HFFc6 (cell line): ENCODE results near the gene SSR4. TPM values are rescaled to one million over a fixed set of nuclear protein-coding genes. Genes with fewer than 3 reads are reported as not detected.
"Not testable (repeated sequence)": the region's sequence is repeated elsewhere in the genome, so short reads cannot be mapped to it uniquely, and the experiment has no call there.

Experiments used
- DNase-seq: peaks from one replicate; pipeline ENCODE4 v3.0.0-alpha.2; 2018
- H3K27ac Mint-ChIP-seq: 2 replicates; pipeline ENCODE4 v1.8.0; 2020; ENCODE audit warnings: mild to moderate bottlenecking, mixed read lengths
- H3K27me3 Mint-ChIP-seq: 2 replicates; pipeline ENCODE4 v1.8.0; 2021; ENCODE audit warnings: mild to moderate bottlenecking, moderate library complexity, mixed read lengths; ENCODE audit not compliant: insufficient read depth
- H3K36me3 Mint-ChIP-seq: 2 replicates; pipeline ENCODE4 v1.8.0; 2021; ENCODE audit warnings: low read depth, mixed read lengths
- H3K4me1 Mint-ChIP-seq: 2 replicates; pipeline ENCODE4 v1.8.0; 2020; ENCODE audit warnings: low read depth, mixed read lengths
- H3K4me3 Mint-ChIP-seq: 2 replicates; pipeline ENCODE4 v1.8.0; 2020; ENCODE audit warnings: mild to moderate bottlenecking, moderate library complexity, mixed read lengths
- H3K9me3 Mint-ChIP-seq: 2 replicates; pipeline ENCODE4 v1.8.0; 2020; ENCODE audit warnings: mild to moderate bottlenecking, mixed read lengths
- total RNA-seq, 6 experiments: library from RNA; stranded (reverse); fragmentation: NEBNext Ultra II Directional; extraction: Animal tissue kit (Norgen Biotek cat#: 25700); gene quantifications; 2 replicates in 1 of 6; 3 replicates in 5 of 6; pipeline ENCODE4 v1.2.3, GENCODE V29; 2021
- TF ChIP-seq, protein P1 (sequence below): fragments of 200-600 bp; sonication (generic); IDR thresholded peaks from 2 replicates; pipeline ENCODE4 v1.5.0; 2021; ENCODE audit warnings: antibody characterized with exemption, mild to moderate bottlenecking

SSR4 gene
- total RNA-seq, 6 experiments from 2014 or later = 171 to 247 (median 182) TPM

DNA sequence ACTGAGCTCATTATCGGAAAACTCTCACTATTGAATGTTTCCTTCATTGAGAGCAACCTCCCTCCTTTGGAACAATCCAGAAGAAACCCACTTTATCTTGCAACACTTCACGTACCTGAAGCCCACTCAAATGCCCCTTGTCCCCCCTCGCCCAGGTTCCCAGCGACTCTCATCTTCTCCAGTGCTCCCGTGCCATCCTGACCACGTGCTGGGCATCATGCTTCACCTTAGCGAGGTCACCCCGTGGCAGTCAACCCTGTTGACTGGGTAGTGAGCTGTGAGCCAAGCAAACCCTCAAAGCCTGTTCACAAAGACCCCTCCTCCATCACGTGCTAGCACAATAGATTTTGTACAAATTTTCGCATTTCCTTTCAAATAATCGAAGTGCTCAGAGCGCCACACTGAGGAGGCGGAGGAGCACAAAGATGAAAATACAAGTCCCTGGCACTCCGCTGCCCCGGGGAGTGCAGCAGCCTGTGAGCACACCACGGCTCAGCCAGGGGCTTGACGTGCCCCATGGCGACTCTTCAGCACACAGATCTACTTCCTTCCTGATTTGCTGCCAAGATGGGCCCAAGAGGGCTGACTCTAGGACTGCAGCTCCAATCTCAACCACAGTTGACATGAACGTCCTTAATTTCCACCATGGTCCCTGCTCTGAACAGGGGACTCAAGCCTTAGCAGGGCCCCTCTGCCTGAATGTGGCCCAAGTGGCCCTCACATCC, 20.3 kb downstream of the SSR4 start:
- TF ChIP-seq, protein P1, sequence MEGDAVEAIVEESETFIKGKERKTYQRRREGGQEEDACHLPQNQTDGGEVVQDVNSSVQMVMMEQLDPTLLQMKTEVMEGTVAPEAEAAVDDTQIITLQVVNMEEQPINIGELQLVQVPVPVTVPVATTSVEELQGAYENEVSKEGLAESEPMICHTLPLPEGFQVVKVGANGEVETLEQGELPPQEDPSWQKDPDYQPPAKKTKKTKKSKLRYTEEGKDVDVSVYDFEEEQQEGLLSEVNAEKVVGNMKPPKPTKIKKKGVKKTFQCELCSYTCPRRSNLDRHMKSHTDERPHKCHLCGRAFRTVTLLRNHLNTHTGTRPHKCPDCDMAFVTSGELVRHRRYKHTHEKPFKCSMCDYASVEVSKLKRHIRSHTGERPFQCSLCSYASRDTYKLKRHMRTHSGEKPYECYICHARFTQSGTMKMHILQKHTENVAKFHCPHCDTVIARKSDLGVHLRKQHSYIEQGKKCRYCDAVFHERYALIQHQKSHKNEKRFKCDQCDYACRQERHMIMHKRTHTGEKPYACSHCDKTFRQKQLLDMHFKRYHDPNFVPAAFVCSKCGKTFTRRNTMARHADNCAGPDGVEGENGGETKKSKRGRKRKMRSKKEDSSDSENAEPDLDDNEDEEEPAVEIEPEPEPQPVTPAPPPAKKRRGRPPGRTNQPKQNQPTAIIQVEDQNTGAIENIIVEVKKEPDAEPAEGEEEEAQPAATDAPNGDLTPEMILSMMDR = no peak
- H3K4me1 Mint-ChIP-seq = no peaks in the 10 kb centered on the region
- H3K36me3 Mint-ChIP-seq = no peaks in the 10 kb centered on the region
- peaks cover 22% of the 10 kb centered on the region for H3K27me3 Mint-ChIP-seq
- H3K27ac Mint-ChIP-seq = no peak overlapping the region
- DNase-seq = no peak
- H3K4me3 Mint-ChIP-seq = no peak overlapping the region
- no peaks in the 10 kb centered on the region for H3K9me3 Mint-ChIP-seq

DNA sequence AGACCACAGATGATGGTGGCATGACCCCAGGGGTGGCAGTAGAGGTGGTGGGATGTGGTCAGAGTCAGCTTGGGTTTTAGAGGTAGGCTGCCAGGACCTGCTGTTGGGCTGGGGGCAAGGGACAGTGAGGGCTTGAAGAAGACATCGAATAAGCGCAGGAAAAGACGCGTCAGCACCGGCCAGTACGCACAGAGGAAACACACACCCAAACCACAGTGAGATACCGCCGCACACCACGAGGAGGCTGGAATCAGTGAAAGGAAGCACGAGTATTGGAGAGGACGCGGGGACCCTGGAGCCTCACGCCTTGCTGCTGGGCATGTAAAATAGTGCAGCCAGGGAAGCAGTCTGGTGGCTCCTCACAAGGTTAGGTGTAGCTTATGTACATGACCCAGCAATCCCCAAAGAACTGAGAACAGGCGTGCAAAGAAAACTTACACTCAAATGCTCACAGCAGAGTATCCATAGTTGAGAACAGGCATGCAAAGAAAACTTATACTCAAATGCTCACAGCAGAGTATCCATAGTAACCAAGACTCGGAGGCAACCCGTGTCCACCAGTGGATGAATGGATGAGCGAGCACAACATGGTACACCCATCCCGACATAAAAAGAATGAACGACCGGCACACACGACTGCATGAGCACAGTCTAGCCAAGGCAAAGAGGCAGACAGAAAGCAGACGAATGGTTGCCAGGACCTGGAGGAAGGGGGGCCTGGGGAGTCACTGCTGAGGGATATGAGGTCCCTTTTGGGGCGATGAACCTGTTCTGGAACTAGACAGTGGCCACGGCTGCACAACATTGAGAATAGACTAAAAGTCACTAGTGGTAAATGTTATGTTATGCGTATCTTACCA, 22.6 kb downstream of the SSR4 start:
- Mint-ChIP-seq H3K36me3 (no peaks in the 10 kb centered on the region), H3K27me3 (peaks cover 17% of the 10 kb centered on the region), H3K4me1 (no peaks in the 10 kb centered on the region), H3K27ac (no peak overlapping the region), H3K9me3 (no peaks in the 10 kb centered on the region), H3K4me3 (no peak overlapping the region)
- DNase-seq = no peak
- TF ChIP-seq, protein P1 = no peak

DNA sequence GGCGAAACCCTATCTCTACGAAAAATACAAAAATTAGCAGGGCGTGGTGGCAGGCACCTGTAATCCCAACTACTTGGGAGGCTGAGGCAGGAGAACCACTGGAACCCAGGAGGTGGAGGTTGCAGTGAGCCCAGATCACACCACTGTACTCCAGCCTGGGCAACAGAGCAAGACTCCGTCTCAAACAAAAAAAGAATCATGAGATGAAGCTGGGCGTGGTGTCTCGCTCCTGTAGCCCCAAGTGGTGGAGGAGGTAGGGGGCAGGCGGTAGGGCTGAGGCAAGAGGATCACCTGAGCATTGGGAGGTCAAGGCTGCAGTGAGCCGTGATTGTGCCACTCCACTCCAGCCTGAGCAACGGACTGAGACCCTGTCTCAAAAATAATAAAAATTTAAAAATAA, 23.6 kb downstream of the SSR4 start:
- H3K36me3 Mint-ChIP-seq, H3K9me3 Mint-ChIP-seq, DNase-seq, H3K4me3 Mint-ChIP-seq, H3K4me1 Mint-ChIP-seq, H3K27ac Mint-ChIP-seq: not testable (repeated sequence)
- peaks cover 11% of the 10 kb centered on the region for H3K27me3 Mint-ChIP-seq

DNA sequence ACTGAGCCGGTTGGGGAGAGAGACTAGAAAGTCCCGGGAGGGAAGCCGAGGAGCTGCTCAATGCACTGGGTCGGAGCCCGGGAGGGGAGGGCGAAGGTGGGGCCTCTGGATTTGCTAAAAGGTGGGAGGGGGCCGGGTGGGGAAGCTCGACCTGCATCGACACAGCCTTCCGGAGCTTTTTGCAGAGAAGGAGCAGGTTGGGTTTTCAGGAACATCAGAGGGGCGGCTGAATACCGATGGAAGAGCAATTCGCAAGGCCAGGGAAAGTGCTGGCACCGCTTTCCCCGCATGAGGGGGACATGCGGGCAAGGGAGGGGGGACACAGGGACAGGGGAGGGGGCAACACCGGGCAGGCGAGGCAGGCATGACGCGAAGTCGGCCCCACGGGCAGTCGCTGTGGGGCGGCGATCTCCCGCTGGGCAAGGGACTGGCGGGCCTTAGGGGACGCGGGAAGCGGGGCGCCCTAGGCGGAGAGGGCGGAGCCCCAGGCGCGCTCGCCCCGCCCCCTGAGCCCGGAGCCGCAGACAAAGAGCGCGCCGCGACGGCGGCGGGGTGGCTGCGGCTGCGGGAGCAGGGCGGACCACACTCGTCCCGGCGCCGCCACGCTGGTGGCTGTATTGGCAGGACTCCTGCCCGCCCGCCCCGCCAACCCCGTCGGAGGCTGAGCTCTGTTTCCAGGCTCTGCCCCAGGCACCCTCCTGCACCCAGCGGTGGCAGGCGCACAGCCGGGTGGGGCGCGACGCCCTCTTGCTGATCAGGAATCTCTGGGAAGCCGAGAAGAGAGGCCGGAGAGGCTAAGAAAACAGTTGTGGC, 24.3 kb downstream of the SSR4 start:
- Mint-ChIP-seq H3K4me1 (no peaks in the 10 kb centered on the region), H3K27ac (no peak overlapping the region), H3K9me3 (no peaks in the 10 kb centered on the region), H3K27me3 (peaks cover 13% of the 10 kb centered on the region), H3K4me3 (no peak overlapping the region; the same call in 1 of the 2 replicates), H3K36me3 (no peaks in the 10 kb centered on the region)
- no peak for DNase-seq
- TF ChIP-seq, protein P1 = no peak

DNA sequence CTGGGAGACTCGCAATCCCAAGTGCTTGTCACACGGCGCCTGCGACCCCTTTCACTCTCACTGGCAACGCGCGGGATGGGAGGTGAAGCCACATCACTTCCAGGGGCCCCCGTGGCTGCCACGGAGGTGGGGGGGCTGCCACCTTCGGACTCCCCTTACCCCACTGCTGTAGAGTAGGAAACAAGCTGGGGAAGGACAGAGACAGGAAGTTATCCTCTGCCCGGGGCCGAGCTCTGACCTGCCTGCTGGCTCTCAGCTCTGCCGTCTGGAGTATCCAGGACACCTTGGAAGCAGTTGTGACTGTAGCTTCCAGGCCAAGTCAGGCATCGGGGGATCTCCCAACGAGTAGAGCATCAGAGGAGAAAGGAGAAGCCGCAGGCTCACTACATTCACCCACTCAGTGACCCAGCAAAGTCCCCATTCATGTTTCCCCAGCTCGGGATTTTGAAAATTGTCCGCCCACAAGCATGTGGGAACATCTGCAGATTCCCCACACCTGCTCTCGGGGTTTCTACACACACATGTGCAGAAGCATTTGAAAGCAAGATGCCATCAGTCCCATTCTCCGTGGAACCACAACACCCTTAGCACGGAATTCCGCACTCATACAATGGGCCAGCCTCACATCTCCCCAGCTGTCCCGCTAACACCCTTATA, 25.0 kb downstream of the SSR4 start:
- Mint-ChIP-seq H3K36me3 (no peaks in the 10 kb centered on the region), H3K27me3 (peaks cover 15% of the 10 kb centered on the region), H3K4me1 (no peaks in the 10 kb centered on the region), H3K4me3 (no peak overlapping the region; the same call in 1 of the 2 replicates), H3K9me3 (no peaks in the 10 kb centered on the region), H3K27ac (no peak overlapping the region)
- TF ChIP-seq, protein P1 = no peak
- DNase-seq = no peak
